Putamen (tissue), 1 donor: ENCODE measurements around the gene TERB1.

Experiments used
- DNase-seq: peaks from one replicate; pipeline ENCODE4 v3.0.0-alpha.2; 2016; ENCODE audit warnings: low spot score

TERB1 gene

GRCh38 chr16:66741950-66742808, 59.2 kb downstream of the TERB1 start:
- no peak for DNase-seq

GRCh38 chr16:66741169-66741900, 60.0 kb downstream of the TERB1 start:
- DNase-seq = peak; percentile 97

GRCh38 chr16:66740533-66740932, 60.9 kb downstream of the TERB1 start:
- no peak for DNase-seq

- no peak for DNase-seq
Measured at GRCh38 chr16:66740010-66740409, 61.4 kb downstream of the TERB1 start.

- DNase-seq = no peak
Measured at GRCh38 chr16:66735891-66736290, 65.5 kb downstream of the TERB1 start.

- no peak for DNase-seq
Measured at GRCh38 chr16:66731101-66731500, 70.3 kb downstream of the TERB1 start.

- DNase-seq = no peak
Measured at GRCh38 chr16:66728804-66729203, 72.6 kb downstream of the TERB1 start.

- no peak for DNase-seq
Measured at GRCh38 chr16:66728117-66728787, 73.1 kb downstream of the TERB1 start.

GRCh38 chr16:66720766-66721165, 80.6 kb downstream of the TERB1 start:
- no peak for DNase-seq

- no peak for DNase-seq
Measured at GRCh38 chr16:66719246-66719645, 82.1 kb downstream of the TERB1 start.

GRCh38 chr16:66717776-66718175, 83.6 kb downstream of the TERB1 start:
- DNase-seq = no peak

GRCh38 chr16:66717112-66717675, 84.2 kb downstream of the TERB1 start:
- peak; percentile 36 for DNase-seq

GRCh38 chr16:66714654-66715307, 86.6 kb downstream of the TERB1 start:
- DNase-seq = no peak

GRCh38 chr16:66714062-66714461, 87.3 kb downstream of the TERB1 start:
- DNase-seq = no peak

- no peak for DNase-seq
Measured at GRCh38 chr16:66713076-66713475, 88.3 kb downstream of the TERB1 start.

GRCh38 chr16:66712512-66712911, 88.9 kb downstream of the TERB1 start:
- DNase-seq = no peak

GRCh38 chr16:66711581-66711980, 89.8 kb downstream of the TERB1 start:
- DNase-seq = no peak

- no peak for DNase-seq
Measured at GRCh38 chr16:66706506-66706880, 94.9 kb downstream of the TERB1 start.

GRCh38 chr16:66705790-66706505, 95.4 kb downstream of the TERB1 start:
- no peak for DNase-seq
